Neural progenitor cell (in vitro differentiated cells): ENCODE results near the gene RGS6.
A peak's percentile ranks its signal among the peaks of the same experiment; 100 is the strongest.

Experiments used
- EZH2 ChIP-seq: fragments of 200-600 bp; sonication (generic); IDR thresholded peaks from 2 replicates; pipeline ENCODE4 v1.6.1; 2017; ENCODE audit warnings: antibody characterized with exemption, mild to moderate bottlenecking, moderate library complexity
- EZH2phosphoT487 ChIP-seq: fragments of 200-600 bp; sonication (generic); IDR thresholded peaks from 2 replicates; pipeline ENCODE4 v1.6.1; 2017; ENCODE audit warnings: antibody characterized with exemption
- TF ChIP-seq, protein P1 (sequence below): fragments of 200-600 bp; sonication (generic); IDR thresholded peaks from 2 replicates; pipeline ENCODE4 v1.5.1; 2017; ENCODE audit warnings: antibody characterized with exemption, mild to moderate bottlenecking

DNA sequence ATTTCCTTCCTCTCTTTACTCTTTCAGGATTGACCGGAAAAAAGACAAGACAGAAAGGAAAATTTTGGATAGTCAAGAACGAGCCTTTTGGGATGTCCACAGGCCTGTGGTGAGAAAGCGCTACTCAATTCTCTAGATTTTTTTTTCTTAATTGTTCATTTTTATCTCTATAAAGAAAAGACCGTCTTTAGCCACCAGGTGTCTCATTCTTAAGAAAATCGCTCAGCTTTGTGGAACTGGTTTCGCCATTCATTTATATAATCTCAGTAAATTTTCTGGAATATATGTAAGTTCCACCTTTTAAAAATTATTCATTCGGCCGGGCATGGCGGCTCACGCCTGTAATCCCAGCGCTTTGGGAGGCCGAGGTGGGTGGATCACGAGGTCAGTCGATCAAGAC lies 540.6 kb downstream of the RGS6 start:
- TF ChIP-seq, protein P1, sequence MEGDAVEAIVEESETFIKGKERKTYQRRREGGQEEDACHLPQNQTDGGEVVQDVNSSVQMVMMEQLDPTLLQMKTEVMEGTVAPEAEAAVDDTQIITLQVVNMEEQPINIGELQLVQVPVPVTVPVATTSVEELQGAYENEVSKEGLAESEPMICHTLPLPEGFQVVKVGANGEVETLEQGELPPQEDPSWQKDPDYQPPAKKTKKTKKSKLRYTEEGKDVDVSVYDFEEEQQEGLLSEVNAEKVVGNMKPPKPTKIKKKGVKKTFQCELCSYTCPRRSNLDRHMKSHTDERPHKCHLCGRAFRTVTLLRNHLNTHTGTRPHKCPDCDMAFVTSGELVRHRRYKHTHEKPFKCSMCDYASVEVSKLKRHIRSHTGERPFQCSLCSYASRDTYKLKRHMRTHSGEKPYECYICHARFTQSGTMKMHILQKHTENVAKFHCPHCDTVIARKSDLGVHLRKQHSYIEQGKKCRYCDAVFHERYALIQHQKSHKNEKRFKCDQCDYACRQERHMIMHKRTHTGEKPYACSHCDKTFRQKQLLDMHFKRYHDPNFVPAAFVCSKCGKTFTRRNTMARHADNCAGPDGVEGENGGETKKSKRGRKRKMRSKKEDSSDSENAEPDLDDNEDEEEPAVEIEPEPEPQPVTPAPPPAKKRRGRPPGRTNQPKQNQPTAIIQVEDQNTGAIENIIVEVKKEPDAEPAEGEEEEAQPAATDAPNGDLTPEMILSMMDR = peak; percentile 22
- TF ChIP-seq EZH2phosphoT487 (no peak), EZH2 (no peak)
